Prostate gland (tissue), 2 donors: ENCODE data around the gene ACP1. TPM values are rescaled to one million over a fixed set of nuclear protein-coding genes. Genes with fewer than 3 reads are reported as not detected.

Experiments used
- DNase-seq: peaks from one replicate; pipeline ENCODE4 v3.0.0-alpha.2; 2019; ENCODE audit warnings: low spot score
- H3K27ac ChIP-seq, 2 donors: fragments of 200-600 bp; sonication (generic); 2 replicates each; pipeline ENCODE4 v1.5.1; 2017 to 2019
- H3K27me3 ChIP-seq: fragments of 200-600 bp; sonication (generic); replicated peaks from 2 replicates; pipeline ENCODE4 v1.5.1; 2019; ENCODE audit not compliant: insufficient read depth
- H3K36me3 ChIP-seq, 2 donors: fragments of 200-600 bp; sonication (generic); 1 replicate in 1 of 2; 2 replicates in 1 of 2; pipeline versions ENCODE4 v1.5.1 to v1.8.1; 2017 to 2019
- H3K4me1 ChIP-seq: fragments of 200-600 bp; sonication (generic); replicated peaks from 2 replicates; pipeline ENCODE4 v1.5.1; 2019
- H3K4me3 ChIP-seq, 2 donors: fragments of 200-600 bp; sonication (generic); 2 replicates each; pipeline ENCODE4 v1.5.1; 2017 to 2019
- H3K9me3 ChIP-seq: fragments of 200-600 bp; sonication (generic); 2 replicates; pipeline ENCODE4 v1.5.1; 2017
- POLR2A ChIP-seq: fragments of 450-650 bp; IDR thresholded peaks from one replicate; pipeline ENCODE4 v1.6.1; 2016; ENCODE audit warnings: antibody characterized with exemption, mild to moderate bottlenecking
- POLR2AphosphoS5 ChIP-seq: sonication (generic); formaldehyde crosslinking; IDR thresholded peaks from one replicate; pipeline ENCODE4 v1.6.1; 2017; ENCODE audit warnings: antibody characterized with exemption
- WGBS: methylation state at CpG from one replicate; pipeline ENCODE4 v1.1.5; 2018; 5-methylcytosine and 5-hydroxymethylcytosine counted together
- intact Hi-C: fragments of 100-400 bp; cut with DNase I; formaldehyde crosslinking; loops from one replicate; pipeline ENCODE4 v1.14.2; 2022
- total RNA-seq, 2 donors: library from RNA; depleted of rRNA; stranded (reverse); fragments of >200 nt; gene quantifications; one replicate each; pipeline ENCODE4 v1.1.0, GENCODE V29; 2016
- TF ChIP-seq, protein P1 (sequence below), 4 experiments: fragments of 200-600 bp in 2 of 4; fragments of 450-650 bp in 2 of 4; sonication (generic) in 2 of 4; IDR thresholded peaks; 1 replicate in 3 of 4; 2 replicates in 1 of 4; pipeline ENCODE4 v1.5.1; 2016 to 2019; ENCODE audit warnings: antibody characterized with exemption in 4 of 4, mild to moderate bottlenecking in 2 of 4, moderate library complexity in 2 of 4

The ACP1 gene
- total RNA-seq, 2 donors from 2014 or later: 96.9 to 116 TPM

DNA sequence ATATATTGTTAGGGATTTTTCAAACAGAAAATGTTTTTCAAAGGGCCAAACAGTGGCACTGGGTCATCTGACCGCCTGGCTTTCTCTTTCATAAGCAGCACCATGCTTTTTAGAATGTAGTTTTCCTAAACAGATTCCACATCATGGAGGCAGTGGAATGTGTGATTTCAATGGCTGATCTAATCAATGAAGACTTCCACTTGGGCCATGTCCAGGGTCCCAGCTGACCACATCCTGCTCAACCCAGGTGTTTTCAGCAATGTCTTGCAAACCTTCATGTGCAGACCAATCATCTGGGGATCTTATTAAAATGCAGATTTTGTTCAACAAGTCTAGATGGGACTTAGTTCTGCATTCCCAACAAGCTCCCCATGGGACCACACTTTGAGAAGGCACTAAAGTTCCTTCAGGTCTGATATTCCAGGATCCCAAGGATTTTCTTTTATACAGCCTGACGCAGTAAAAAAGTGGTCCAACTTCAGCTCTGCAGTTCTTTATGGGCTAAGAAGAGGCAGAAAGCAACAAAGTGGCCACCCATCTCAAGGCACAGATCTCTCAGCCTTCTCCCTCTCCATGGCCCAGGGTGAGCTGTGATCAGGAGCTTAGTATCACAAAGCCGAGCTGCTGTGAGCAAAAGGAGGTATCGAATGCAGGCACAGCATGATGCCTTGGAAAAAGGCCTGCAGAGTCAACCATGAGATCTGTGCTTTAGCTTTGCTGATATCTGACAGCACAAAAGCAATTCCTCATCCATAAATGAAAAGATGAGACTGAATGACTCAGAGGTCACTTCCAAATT, 19.4 kb downstream of the ACP1 start:
- 94% methylated on average over 4 of the region's 4 CpGs for WGBS
- H3K9me3 ChIP-seq: no peaks in the 10 kb centered on the region
- H3K4me3 ChIP-seq: no peak overlapping the region
- intact Hi-C loops: no loop called here
- no peak overlapping the region for H3K27ac ChIP-seq
- TF ChIP-seq, protein P1, sequence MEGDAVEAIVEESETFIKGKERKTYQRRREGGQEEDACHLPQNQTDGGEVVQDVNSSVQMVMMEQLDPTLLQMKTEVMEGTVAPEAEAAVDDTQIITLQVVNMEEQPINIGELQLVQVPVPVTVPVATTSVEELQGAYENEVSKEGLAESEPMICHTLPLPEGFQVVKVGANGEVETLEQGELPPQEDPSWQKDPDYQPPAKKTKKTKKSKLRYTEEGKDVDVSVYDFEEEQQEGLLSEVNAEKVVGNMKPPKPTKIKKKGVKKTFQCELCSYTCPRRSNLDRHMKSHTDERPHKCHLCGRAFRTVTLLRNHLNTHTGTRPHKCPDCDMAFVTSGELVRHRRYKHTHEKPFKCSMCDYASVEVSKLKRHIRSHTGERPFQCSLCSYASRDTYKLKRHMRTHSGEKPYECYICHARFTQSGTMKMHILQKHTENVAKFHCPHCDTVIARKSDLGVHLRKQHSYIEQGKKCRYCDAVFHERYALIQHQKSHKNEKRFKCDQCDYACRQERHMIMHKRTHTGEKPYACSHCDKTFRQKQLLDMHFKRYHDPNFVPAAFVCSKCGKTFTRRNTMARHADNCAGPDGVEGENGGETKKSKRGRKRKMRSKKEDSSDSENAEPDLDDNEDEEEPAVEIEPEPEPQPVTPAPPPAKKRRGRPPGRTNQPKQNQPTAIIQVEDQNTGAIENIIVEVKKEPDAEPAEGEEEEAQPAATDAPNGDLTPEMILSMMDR (IDR thresholded peaks at IDR 0.05): no peak
- no peak for TF ChIP-seq POLR2A
- TF ChIP-seq POLR2AphosphoS5: no peak
- H3K27me3 ChIP-seq: peaks cover 6% of the 10 kb centered on the region
- H3K4me1 ChIP-seq: peaks cover 10% of the 10 kb centered on the region
- no peaks in the 10 kb centered on the region for H3K36me3 ChIP-seq
- DNase-seq: no peak

DNA sequence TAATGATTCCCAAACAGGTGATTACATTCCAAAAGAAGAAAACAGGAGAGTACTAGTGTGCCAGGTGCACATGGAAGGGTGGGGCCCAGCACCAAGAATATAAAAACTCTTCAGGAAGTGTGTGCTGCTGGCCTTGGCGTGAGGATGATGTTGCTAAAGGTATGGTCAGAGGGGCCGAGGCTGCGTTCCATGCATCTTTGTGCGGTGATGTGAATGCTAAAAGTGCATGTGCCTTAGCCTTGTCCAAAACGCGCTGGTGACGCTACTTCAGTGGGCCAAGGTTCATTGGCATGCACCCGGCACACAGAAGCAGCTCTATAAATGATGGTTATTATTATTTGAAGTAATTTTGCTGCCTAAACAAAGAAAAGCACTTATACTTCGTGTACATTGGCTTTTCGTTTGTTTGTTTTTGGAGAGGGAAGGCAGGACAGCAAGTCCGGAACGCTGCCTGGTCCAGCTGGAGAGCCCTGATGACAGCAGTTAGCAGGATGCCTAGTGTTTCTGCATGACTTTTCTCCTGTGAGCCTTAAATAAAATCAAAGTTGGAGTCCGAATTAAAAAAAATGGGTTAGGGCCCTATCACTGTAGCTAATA, 20.2 kb downstream of the ACP1 start:
- H3K9me3 ChIP-seq: no peaks in the 10 kb centered on the region
- H3K27ac ChIP-seq: no peak overlapping the region
- H3K27me3 ChIP-seq: peaks cover 6% of the 10 kb centered on the region
- DNase-seq: peak; percentile 50
- no peak overlapping the region for H3K4me3 ChIP-seq
- no peak for TF ChIP-seq POLR2A
- TF ChIP-seq, protein P1 (IDR thresholded peaks at IDR 0.05): no peak
- TF ChIP-seq POLR2AphosphoS5: peak; percentile 76
- intact Hi-C loops: no loop called here
- H3K4me1 ChIP-seq: peaks cover 10% of the 10 kb centered on the region
- no peaks in the 10 kb centered on the region for H3K36me3 ChIP-seq
- 52% methylated on average over 13 of the region's 13 CpGs for WGBS

DNA sequence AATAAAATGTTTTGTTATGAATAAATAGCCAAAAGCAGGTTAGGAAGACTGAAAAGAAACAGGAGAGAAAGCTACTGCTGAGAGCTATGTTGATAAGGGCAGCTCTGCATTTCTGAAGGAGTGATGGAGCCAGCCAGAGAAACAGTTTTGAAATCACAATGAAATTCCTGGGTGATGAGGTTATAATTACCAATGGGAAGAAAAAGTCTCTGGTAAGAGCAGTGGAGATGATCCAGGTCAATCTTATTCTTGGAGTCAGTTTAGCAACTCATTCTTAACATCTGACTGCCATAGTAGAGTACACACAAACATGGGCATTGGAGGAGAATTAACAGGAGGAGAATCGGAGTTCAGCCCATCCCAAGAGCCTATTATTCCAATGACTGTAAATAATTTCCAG, 20.8 kb downstream of the ACP1 start:
- 83% methylated on average over 1 of the region's 1 CpG for WGBS
- H3K27me3 ChIP-seq: peaks cover 6% of the 10 kb centered on the region
- peaks cover 10% of the 10 kb centered on the region for H3K4me1 ChIP-seq
- no peaks in the 10 kb centered on the region for H3K36me3 ChIP-seq
- TF ChIP-seq POLR2A (no peak), POLR2AphosphoS5 (no peak)
- TF ChIP-seq, protein P1 (IDR thresholded peaks at IDR 0.05): no peak
- H3K27ac ChIP-seq: no peak overlapping the region
- H3K9me3 ChIP-seq: no peaks in the 10 kb centered on the region
- H3K4me3 ChIP-seq: no peak overlapping the region
- DNase-seq: no peak
- intact Hi-C loops: no loop called here

DNA sequence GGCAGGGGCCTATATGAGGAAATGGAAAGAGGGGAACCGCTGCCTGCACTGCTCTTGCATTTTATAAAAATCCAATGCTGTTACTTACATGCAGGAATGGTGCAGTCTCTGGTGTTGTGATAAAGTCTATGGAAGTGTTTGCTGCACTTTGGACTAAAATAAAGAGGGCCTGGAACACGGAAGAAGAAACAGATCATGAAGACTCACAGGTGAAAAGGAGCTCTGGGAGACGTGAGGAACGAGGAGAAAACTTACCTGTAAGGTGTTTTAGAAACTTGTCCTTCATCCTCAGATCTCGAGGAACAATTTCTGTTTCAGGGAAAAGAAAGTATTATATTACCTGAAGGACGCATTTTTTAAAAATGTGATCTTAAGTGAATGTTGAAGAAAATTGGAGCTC, 21.3 kb downstream of the ACP1 start:
- H3K36me3 ChIP-seq: no peaks in the 10 kb centered on the region
- H3K4me1 ChIP-seq: peaks cover 10% of the 10 kb centered on the region
- H3K9me3 ChIP-seq: no peaks in the 10 kb centered on the region
- no peak overlapping the region for H3K27ac ChIP-seq
- no peak for TF ChIP-seq POLR2A
- TF ChIP-seq, protein P1 (IDR thresholded peaks at IDR 0.05): no peak
- peaks cover 6% of the 10 kb centered on the region for H3K27me3 ChIP-seq
- H3K4me3 ChIP-seq: no peak overlapping the region
- intact Hi-C loops: no loop called here
- WGBS: 95% methylated on average over 6 of the region's 6 CpGs
- no peak for DNase-seq
